Kidney (tissue), 14 donors: ENCODE data around the gene C22orf39. TPM values are rescaled to one million over a fixed set of nuclear protein-coding genes. Genes with fewer than 3 reads are reported as not detected.

Experiments
- DNase-seq, 5 donors: peaks; one replicate each; pipeline ENCODE4 v3.0.0-alpha.2; 2013 to 2020
- FAIRE-seq: peaks from 2 replicates; lab custom pipeline; 2012; peaks lifted over from hg19 to GRCh38; lab: Jason Lieb, UNC
- H3K27ac ChIP-seq, 2 donors: one replicate each; pipeline ENCODE4 v1.7.0; 2013; ENCODE audit warnings: low read depth in 2 of 2, low read length in 2 of 2, inconsistent platforms in 1 of 2
- H3K27me3 ChIP-seq: one replicate; pipeline ENCODE4 v1.7.1; 2013; ENCODE audit warnings: low read length, inconsistent platforms; ENCODE audit not compliant: control insufficient read depth, insufficient read depth
- H3K36me3 ChIP-seq, 3 donors: one replicate each; pipeline versions ENCODE4 v1.7.0 to v1.7.1; 2013; ENCODE audit warnings: low read length in 3 of 3, control low read depth in 1 of 3, inconsistent platforms in 1 of 3; ENCODE audit not compliant: insufficient read depth in 3 of 3, control insufficient read depth in 2 of 3
- H3K4me1 ChIP-seq, 3 donors: one replicate each; pipeline versions ENCODE4 v1.7.0 to v1.7.1; 2013; ENCODE audit warnings: low read length in 3 of 3, inconsistent platforms in 1 of 3, low read depth in 1 of 3; ENCODE audit not compliant: control insufficient read depth in 2 of 3, insufficient read depth in 2 of 3
- H3K4me3 ChIP-seq, 3 donors: one replicate each; pipeline versions ENCODE4 v1.7.0 to v1.8.1; 2013; ENCODE audit warnings: low read length in 3 of 3, control low read depth in 1 of 3, inconsistent platforms in 1 of 3
- H3K9ac ChIP-seq, 3 donors: one replicate each; pipeline versions ENCODE4 v1.7.0 to v1.7.1; 2013; ENCODE audit warnings: low read length in 3 of 3, control low read depth in 1 of 3, inconsistent platforms in 1 of 3
- H3K9me3 ChIP-seq, 3 donors: one replicate each; pipeline versions ENCODE4 v1.7.0 to v1.7.1; 2013; ENCODE audit warnings: low read length in 3 of 3, control low read depth in 1 of 3, inconsistent platforms in 1 of 3; ENCODE audit not compliant: control insufficient read depth in 2 of 3, insufficient read depth in 1 of 3
- CTCF ChIP-seq: IDR thresholded peaks from 3 replicates; pipeline ENCODE4 v1.5.1; 2012; ENCODE audit warnings: mild to moderate bottlenecking, moderate library complexity, borderline replicate concordance; ENCODE audit not compliant: insufficient read depth; ENCODE audit errors: extremely low read depth
- intact Hi-C: fragments of 100-400 bp; cut with DNase I; formaldehyde crosslinking; loops from one replicate; pipeline ENCODE4 v1.11.1; 2022
- polyA plus RNA-seq: library from polyadenylated mRNA; stranded (reverse); fragments of 350-450 nt; fragmentation: Illumina TruSeq; extraction: RNeasy Lipid Tissue Mini Kit (QIAGEN cat#74804); gene quantifications from one replicate; pipeline ENCODE4 v1.2.3, GENCODE V29; 2014; ENCODE audit warnings: low read depth, low replicate concordance; ENCODE audit not compliant: insufficient read depth
- total RNA-seq: library from RNA; stranded (reverse); fragmentation: NEBNext Ultra II Directional; extraction: Animal tissue kit (Norgen Biotek cat#: 25700); gene quantifications from one replicate; pipeline ENCODE4 v1.2.1, GENCODE V29; 2021
- donor health status: control.
- donor health status: control.
- donor health status: control.
- donor health status: control.
- donor health status: control.
- donor health status: DM: yes; HTN: yes; CAD: no.
- donor health status: Normal renal cell carcinoma (clear cell type).

C22orf39 gene
- total and polyA plus RNA-seq, 2 donors from 2014 or later = 27.1 to 54.4 TPM

DNA sequence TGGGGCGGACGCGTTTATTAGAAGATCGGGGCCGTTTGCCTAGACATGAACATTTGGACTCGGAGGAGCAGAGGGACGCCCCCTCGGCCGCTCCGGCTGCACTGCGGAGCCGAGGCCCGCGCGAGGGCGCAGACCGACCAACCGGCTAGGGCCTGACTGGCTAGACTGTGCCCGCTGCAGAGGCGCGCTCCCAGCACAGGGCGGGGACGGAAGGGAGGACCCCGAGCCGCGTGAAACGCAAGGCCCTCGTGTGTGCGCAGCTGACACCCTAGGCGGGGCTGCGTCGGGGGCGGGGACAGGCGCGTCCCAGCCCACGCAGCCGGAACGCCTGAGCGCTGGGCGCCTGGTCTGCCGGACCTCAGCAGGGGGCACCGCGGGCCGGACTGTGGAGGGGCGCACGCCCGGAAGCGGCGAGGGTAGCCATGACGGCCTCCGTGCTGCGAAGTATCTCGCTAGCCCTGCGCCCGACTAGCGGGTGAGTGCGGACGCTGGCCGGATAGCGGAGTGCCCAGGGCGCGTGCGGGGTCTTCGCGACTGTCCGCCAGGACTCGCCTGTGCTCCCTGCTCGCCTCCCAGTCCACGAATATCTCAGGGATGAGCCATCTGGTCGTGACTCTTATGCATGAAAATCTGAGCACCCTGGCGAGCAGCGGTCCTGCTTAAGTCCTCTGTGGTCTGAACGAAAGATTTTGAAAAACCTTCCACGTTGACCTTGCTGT is 15.2 kb downstream of the C22orf39 start, which contains the start of gene MRPL40:
TSS of gene MRPL40 (plus strand) at position 413 of the 719 bp plus-strand sequence. CDS start at position 423, 10 bp downstream.
- peak within 1 kb of the TSS; percentile 90 to 97 (median 94) for H3K4me3 ChIP-seq
- FAIRE-seq = no peak
- H3K4me1 ChIP-seq = peaks cover 0 to 15% (median 8%) of the 10 kb centered on the region in 3 donors
- peak within 1 kb of the TSS; percentile 81 to 96 (median 81) for H3K9ac ChIP-seq
- no peaks in the 10 kb centered on the region for H3K27me3 ChIP-seq
- intact Hi-C loops = no loop called here
- DNase-seq = peak; percentile 95 to 99 (median 96)
- H3K36me3 ChIP-seq = peaks cover 9 to 12% (median 11%) of the 10 kb centered on the region in 3 donors
- H3K9me3 ChIP-seq = no peaks in the 10 kb centered on the region
- TF ChIP-seq CTCF = no peak
- H3K27ac ChIP-seq = peak within 1 kb of the TSS; percentile 95 to 98

GRCh38 chr22:19431649-19432132 is 15.8 kb downstream of the C22orf39 start, which contains the start of gene HIRA:
TSS of gene HIRA (minus strand) at chr22:19431733. CDS start at chr22:19431476, 257 bp downstream.
- no peak for FAIRE-seq
- DNase-seq = peak; percentile 78 to 94 (median 88)
- no peaks in the 10 kb centered on the region for H3K9me3 ChIP-seq
- H3K27me3 ChIP-seq = no peaks in the 10 kb centered on the region
- H3K36me3 ChIP-seq = peaks cover 9 to 12% (median 11%) of the 10 kb centered on the region in 3 donors
- H3K4me3 ChIP-seq = peak within 1 kb of the TSS; percentile 90 to 97 (median 94)
- peaks cover 0 to 18% (median 8%) of the 10 kb centered on the region in 3 donors for H3K4me1 ChIP-seq
- no peak for TF ChIP-seq CTCF
- peak within 1 kb of the TSS; percentile 95 to 98 for H3K27ac ChIP-seq
- peak within 1 kb of the TSS; percentile 81 to 96 (median 81) for H3K9ac ChIP-seq
- intact Hi-C loops = no loop called here

DNA sequence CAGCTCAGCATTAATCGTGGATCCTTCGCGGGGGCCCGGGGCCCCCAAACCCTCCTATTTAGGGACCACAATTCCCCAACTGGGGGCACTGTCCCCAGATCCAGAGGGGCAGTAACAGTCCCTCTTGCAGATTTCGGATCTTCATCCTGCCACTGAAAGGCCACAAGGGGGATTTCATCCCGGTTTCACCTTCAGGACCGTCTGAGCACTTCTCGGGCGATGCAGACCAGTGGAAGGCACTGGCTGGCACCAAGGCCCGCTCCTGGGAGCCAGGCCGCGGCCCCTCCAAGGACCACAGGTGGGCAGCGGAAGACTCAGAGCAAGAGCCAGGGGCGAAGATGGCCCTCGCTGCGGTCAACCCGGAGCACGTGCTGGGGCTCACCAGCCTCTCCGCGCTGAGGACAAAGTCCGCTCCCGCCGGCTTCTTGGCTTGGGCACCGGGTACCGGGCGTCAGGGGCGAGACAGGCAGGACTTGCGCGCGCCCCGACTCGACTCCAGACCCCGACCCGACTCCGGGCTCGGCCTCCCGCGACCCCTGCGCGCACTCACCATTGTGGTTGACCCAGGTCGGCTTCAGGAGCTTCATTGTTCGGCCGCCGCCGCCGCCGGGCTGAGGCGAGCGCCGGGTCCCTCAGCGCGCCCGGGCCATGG is 16.5 kb downstream of the C22orf39 start:
- peak overlapping the region; percentile 15 to 48 for H3K27ac ChIP-seq
- peak overlapping the region in 2 of 3 donors; percentile 62 to 74 for H3K9ac ChIP-seq
- peaks cover 9 to 12% (median 11%) of the 10 kb centered on the region in 3 donors for H3K36me3 ChIP-seq
- DNase-seq (peak; percentile 34 to 85 (median 48)), FAIRE-seq (no peak)
- H3K9me3 ChIP-seq = no peaks in the 10 kb centered on the region
- H3K4me1 ChIP-seq = peaks cover 0 to 18% (median 8%) of the 10 kb centered on the region in 3 donors
- intact Hi-C loops = no loop called here
- peak overlapping the region; percentile 59 to 72 (median 67) for H3K4me3 ChIP-seq
- no peaks in the 10 kb centered on the region for H3K27me3 ChIP-seq
- no peak for TF ChIP-seq CTCF
